HEK293 (cell line): ENCODE data around the gene SOAT2.

Source experiments
- CTCF ChIP-seq: fragments of 450-650 bp; formaldehyde crosslinking; IDR thresholded peaks from 2 replicates; pipeline ENCODE4 v1.5.1; 2016; ENCODE audit warnings: missing biosample characterization, missing genetic modification characterization
- EGR2 ChIP-seq: fragments of 450-650 bp; formaldehyde crosslinking; IDR thresholded peaks from 2 replicates; pipeline ENCODE4 v1.5.1; 2016; ENCODE audit warnings: low read depth, missing biosample characterization, missing genetic modification characterization
- PRDM1 ChIP-seq: fragments of 450-650 bp; formaldehyde crosslinking; IDR thresholded peaks from 2 replicates; pipeline ENCODE4; 2016; ENCODE audit warnings: missing biosample characterization, missing genetic modification characterization
- RBAK ChIP-seq: fragments of 450-650 bp; formaldehyde crosslinking; IDR thresholded peaks from 2 replicates; pipeline ENCODE4 v1.5.1; 2016; ENCODE audit warnings: missing biosample characterization, missing genetic modification characterization
- REST ChIP-seq: fragments of 450-650 bp; formaldehyde crosslinking; IDR thresholded peaks from 2 replicates; pipeline ENCODE4 v1.5.1; 2016; ENCODE audit warnings: missing biosample characterization, missing genetic modification characterization
- SP2 ChIP-seq: fragments of 450-650 bp; formaldehyde crosslinking; IDR thresholded peaks from 2 replicates; pipeline ENCODE4 v1.5.1; 2016; ENCODE audit warnings: missing biosample characterization, missing genetic modification characterization
- ZBTB1 ChIP-seq: fragments of 450-650 bp; formaldehyde crosslinking; IDR thresholded peaks from 2 replicates; pipeline ENCODE4 v1.5.1; 2016; ENCODE audit warnings: missing biosample characterization, missing genetic modification characterization
- ZBTB7A ChIP-seq: fragments of 450-650 bp; formaldehyde crosslinking; IDR thresholded peaks from 2 replicates; pipeline ENCODE4 v1.5.1; 2016; ENCODE audit warnings: low read depth, missing biosample characterization, missing genetic modification characterization
- ZFP41 ChIP-seq: fragments of 450-650 bp; formaldehyde crosslinking; IDR thresholded peaks from 2 replicates; pipeline ENCODE4 v1.5.1; 2016; ENCODE audit warnings: missing biosample characterization, missing genetic modification characterization, borderline replicate concordance
- ZNF571 ChIP-seq: fragments of 450-650 bp; formaldehyde crosslinking; IDR thresholded peaks from 2 replicates; pipeline ENCODE4 v1.5.0; 2017; ENCODE audit warnings: missing biosample characterization, missing genetic modification characterization
- ZNF747 ChIP-seq: fragments of 450-650 bp; formaldehyde crosslinking; IDR thresholded peaks from 2 replicates; pipeline ENCODE4 v1.5.1; 2016; ENCODE audit warnings: missing biosample characterization, missing genetic modification characterization

GRCh38 chr12:53171725-53172329 lies 68.5 kb downstream of the SOAT2 start:
- TF ChIP-seq REST (tag by site-specific recombination) (no peak), CTCF (tag by site-specific recombination) (no peak), ZBTB7A (tag by site-specific recombination) (no peak), RBAK (no peak), ZBTB1 (no peak), ZFP41 (tag by site-specific recombination) (no peak), ZNF747 (no peak), EGR2 (tag by site-specific recombination) (peak; percentile 54), SP2 (tag by site-specific recombination) (no peak), PRDM1 (tag by site-specific recombination) (peak; percentile 98), ZNF571 (tag by site-specific recombination) (no peak)
